ENCODE measurements around the gene NUDT22.

DNA sequence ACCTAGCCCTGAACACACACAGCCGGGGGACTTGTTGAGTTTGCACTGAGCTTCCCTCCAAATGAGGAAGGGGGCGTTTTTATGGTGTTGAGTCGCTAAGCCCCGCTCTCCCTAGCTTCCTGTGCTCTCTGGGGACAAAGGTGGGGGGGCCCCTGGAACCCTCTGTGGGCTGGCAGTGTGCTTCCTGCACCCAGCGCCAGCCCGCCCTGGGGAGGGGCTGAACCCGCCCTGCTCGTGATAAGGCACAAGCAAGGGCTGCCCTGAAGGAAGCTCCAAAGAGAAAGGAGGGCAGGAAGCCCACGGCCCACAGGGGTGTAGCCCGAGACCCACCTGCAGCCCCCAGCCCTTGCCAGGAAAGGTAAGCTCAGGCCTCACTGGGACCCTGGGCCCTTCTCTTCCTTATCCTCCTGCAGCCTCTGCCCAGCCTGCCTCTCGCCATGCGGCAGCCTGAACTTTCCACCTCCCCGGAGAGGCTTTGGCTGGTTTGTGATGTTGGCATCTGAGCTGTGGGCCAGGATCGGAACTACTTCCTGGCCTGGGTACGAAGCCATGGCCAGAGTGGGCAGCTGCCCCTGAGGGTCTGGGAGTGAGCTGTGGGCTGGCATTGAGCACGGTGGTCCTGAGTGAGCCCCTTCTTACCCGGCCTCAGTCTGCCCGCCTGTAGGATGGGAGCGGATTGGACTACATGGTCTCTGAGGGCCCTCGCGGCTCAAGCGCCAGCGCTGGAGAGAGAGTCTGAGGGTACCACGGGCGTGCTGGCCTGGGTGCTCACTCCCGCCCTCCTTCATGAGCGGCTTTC, 19.4 kb upstream of the NUDT22 start, which contains the start of gene FERMT3:
- TF ChIP-seq POLR2AphosphoS5 (IDR thresholded peaks at IDR 0.05) (peak in 1 of 2 donors; percentile 68), EP300 (IDR thresholded peaks at IDR 0.05) (no peak)
- TF ChIP-seq, protein P1, sequence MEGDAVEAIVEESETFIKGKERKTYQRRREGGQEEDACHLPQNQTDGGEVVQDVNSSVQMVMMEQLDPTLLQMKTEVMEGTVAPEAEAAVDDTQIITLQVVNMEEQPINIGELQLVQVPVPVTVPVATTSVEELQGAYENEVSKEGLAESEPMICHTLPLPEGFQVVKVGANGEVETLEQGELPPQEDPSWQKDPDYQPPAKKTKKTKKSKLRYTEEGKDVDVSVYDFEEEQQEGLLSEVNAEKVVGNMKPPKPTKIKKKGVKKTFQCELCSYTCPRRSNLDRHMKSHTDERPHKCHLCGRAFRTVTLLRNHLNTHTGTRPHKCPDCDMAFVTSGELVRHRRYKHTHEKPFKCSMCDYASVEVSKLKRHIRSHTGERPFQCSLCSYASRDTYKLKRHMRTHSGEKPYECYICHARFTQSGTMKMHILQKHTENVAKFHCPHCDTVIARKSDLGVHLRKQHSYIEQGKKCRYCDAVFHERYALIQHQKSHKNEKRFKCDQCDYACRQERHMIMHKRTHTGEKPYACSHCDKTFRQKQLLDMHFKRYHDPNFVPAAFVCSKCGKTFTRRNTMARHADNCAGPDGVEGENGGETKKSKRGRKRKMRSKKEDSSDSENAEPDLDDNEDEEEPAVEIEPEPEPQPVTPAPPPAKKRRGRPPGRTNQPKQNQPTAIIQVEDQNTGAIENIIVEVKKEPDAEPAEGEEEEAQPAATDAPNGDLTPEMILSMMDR (IDR thresholded peaks at IDR 0.05): no peak
